ENCODE data around the gene HCK.

DNA sequence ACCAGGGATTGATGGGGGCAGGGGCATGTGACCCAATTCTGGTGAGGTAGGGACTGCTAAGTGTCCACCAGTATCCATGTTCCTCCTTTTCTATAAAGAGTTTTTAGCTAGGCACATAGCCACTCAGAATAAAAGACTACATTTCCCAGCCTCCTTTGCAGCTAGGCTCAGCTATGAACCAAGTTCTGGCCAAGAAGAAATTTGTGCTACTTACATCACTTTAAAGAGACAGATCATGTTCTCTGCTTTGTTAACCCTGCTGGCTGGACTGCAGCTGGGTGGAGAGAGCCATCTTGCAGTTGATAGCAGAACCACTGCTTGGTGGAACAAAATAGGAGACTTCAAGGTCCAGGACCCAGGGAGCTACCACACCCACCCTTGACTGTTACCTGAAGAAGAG is 47.1 kb upstream of the HCK start:
- TF ChIP-seq, protein P1, sequence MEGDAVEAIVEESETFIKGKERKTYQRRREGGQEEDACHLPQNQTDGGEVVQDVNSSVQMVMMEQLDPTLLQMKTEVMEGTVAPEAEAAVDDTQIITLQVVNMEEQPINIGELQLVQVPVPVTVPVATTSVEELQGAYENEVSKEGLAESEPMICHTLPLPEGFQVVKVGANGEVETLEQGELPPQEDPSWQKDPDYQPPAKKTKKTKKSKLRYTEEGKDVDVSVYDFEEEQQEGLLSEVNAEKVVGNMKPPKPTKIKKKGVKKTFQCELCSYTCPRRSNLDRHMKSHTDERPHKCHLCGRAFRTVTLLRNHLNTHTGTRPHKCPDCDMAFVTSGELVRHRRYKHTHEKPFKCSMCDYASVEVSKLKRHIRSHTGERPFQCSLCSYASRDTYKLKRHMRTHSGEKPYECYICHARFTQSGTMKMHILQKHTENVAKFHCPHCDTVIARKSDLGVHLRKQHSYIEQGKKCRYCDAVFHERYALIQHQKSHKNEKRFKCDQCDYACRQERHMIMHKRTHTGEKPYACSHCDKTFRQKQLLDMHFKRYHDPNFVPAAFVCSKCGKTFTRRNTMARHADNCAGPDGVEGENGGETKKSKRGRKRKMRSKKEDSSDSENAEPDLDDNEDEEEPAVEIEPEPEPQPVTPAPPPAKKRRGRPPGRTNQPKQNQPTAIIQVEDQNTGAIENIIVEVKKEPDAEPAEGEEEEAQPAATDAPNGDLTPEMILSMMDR (conservative IDR thresholded peaks at IDR 0.05): no peak
- no peak for TF ChIP-seq ZFX (IDR thresholded peaks at IDR 0.05)

All from C4-2B (cell line).